GM06990 (cell line): ENCODE data around the gene SHD.

Experiments used
- DNase-seq: peaks from one replicate; pipeline ENCODE4 v3.0.0-alpha.2; 2011; ENCODE audit not compliant: insufficient read length; ENCODE audit errors: extremely low read depth
- H3K27me3 ChIP-seq: replicated peaks from 2 replicates; pipeline ENCODE4 v1.6.0; 2011; ENCODE audit warnings: low read length; ENCODE audit not compliant: control insufficient read depth, insufficient read depth
- H3K36me3 ChIP-seq: 2 replicates; pipeline ENCODE4 v1.5.1; 2011; ENCODE audit warnings: low read length; ENCODE audit not compliant: control insufficient read depth, insufficient read depth
- H3K4me3 ChIP-seq: replicated peaks from 2 replicates; pipeline ENCODE4 v1.5.1; 2011; ENCODE audit warnings: low read depth, mild to moderate bottlenecking, control low read depth, low read length
- CTCF ChIP-seq: IDR thresholded peaks from 2 replicates; pipeline ENCODE4 v1.5.1; 2011; ENCODE audit warnings: low read length, control low read depth, mild to moderate bottlenecking, inconsistent platforms; ENCODE audit not compliant: insufficient read depth, poor library complexity, severe bottlenecking

SHD gene

GRCh38 chr19:4294389-4294788 lies 15.3 kb downstream of the SHD start:
- DNase-seq: no peak
- Histone ChIP-seq H3K27me3 (no peaks in the 10 kb centered on the region; the same call in 1 of the 2 replicates), H3K36me3 (no peaks in the 10 kb centered on the region), H3K4me3 (no peak overlapping the region)
- no peak for TF ChIP-seq CTCF

- Histone ChIP-seq H3K36me3 (no peaks in the 10 kb centered on the region), H3K27me3 (no peaks in the 10 kb centered on the region; the same call in 1 of the 2 replicates), H3K4me3 (no peak overlapping the region)
- DNase-seq: no peak
- TF ChIP-seq CTCF: no peak
These were observed 17.1 kb downstream of the SHD start for GRCh38 chr19:4295972-4296771.

- Histone ChIP-seq H3K36me3 (no peaks in the 10 kb centered on the region), H3K4me3 (no peak overlapping the region), H3K27me3 (no peaks in the 10 kb centered on the region; the same call in 1 of the 2 replicates)
- TF ChIP-seq CTCF: no peak
- no peak for DNase-seq
These were observed 19.1 kb downstream of the SHD start for GRCh38 chr19:4297901-4298809.

GRCh38 chr19:4298810-4299550 lies 19.9 kb downstream of the SHD start:
- TF ChIP-seq CTCF: no peak
- Histone ChIP-seq H3K4me3 (no peak overlapping the region), H3K36me3 (no peaks in the 10 kb centered on the region), H3K27me3 (no peaks in the 10 kb centered on the region; the same call in 1 of the 2 replicates)
- no peak for DNase-seq

GRCh38 chr19:4300589-4300988 lies 21.5 kb downstream of the SHD start:
- no peak for DNase-seq
- TF ChIP-seq CTCF: no peak
- Histone ChIP-seq H3K27me3 (no peaks in the 10 kb centered on the region; the same call in 1 of the 2 replicates), H3K36me3 (no peaks in the 10 kb centered on the region), H3K4me3 (no peak overlapping the region)
